HT1080 (cell line): ENCODE data around the gene IGSF9B. TPM values are rescaled to one million over a fixed set of nuclear protein-coding genes. Genes with fewer than 3 reads are reported as not detected.

ENCODE experiments used
- DNase-seq: peaks from one replicate; pipeline ENCODE4 v3.0.0-alpha.2; 2015; ENCODE audit warnings: low read depth
- total RNA-seq: library from RNA; depleted of rRNA; stranded (reverse); fragments of >200 nt; shearing (Covaris generic); gene quantifications from 2 replicates; pipeline ENCODE4 v1.2.3, GENCODE V29; 2014

IGSF9B gene
- total RNA-seq, 1 experiment from 2014 or later, result 0.64 TPM

GRCh38 chr11:133936592-133936991, 20.2 kb downstream of the IGSF9B start:
- DNase-seq, result no peak

- DNase-seq, result no peak
These were observed 20.6 kb downstream of the IGSF9B start for GRCh38 chr11:133936136-133936535.

GRCh38 chr11:133935551-133935910, 21.2 kb downstream of the IGSF9B start:
- DNase-seq, result no peak

- peak; percentile 86 for DNase-seq
These were observed 21.9 kb downstream of the IGSF9B start for GRCh38 chr11:133934599-133935550.

GRCh38 chr11:133934096-133934495, 22.7 kb downstream of the IGSF9B start:
- DNase-seq, result no peak

- DNase-seq, result no peak
These were observed 25.2 kb downstream of the IGSF9B start for GRCh38 chr11:133931449-133932060.

GRCh38 chr11:133930767-133931448, 25.9 kb downstream of the IGSF9B start:
- DNase-seq, result no peak

GRCh38 chr11:133930053-133930766, 26.6 kb downstream of the IGSF9B start:
- no peak for DNase-seq

- DNase-seq, result no peak
These were observed 27.2 kb downstream of the IGSF9B start for GRCh38 chr11:133929401-133930052.

GRCh38 chr11:133928628-133929059, 28.1 kb downstream of the IGSF9B start:
- no peak for DNase-seq

GRCh38 chr11:133927690-133928627, 28.8 kb downstream of the IGSF9B start:
- peak; percentile 64 for DNase-seq

GRCh38 chr11:133926466-133927246, 30.1 kb downstream of the IGSF9B start:
- DNase-seq, result no peak

GRCh38 chr11:133925756-133926155, 31.0 kb downstream of the IGSF9B start:
- DNase-seq, result no peak

- DNase-seq, result no peak
These were observed 32.1 kb downstream of the IGSF9B start for GRCh38 chr11:133924661-133925060.

- DNase-seq, result no peak
These were observed 34.5 kb downstream of the IGSF9B start for GRCh38 chr11:133922078-133922870.

- DNase-seq, result no peak
These were observed 35.3 kb downstream of the IGSF9B start for GRCh38 chr11:133921513-133921912.

- no peak for DNase-seq
These were observed 35.7 kb downstream of the IGSF9B start for GRCh38 chr11:133921026-133921425.
